ENCODE measurements around the gene RORC.

RORC gene

DNA sequence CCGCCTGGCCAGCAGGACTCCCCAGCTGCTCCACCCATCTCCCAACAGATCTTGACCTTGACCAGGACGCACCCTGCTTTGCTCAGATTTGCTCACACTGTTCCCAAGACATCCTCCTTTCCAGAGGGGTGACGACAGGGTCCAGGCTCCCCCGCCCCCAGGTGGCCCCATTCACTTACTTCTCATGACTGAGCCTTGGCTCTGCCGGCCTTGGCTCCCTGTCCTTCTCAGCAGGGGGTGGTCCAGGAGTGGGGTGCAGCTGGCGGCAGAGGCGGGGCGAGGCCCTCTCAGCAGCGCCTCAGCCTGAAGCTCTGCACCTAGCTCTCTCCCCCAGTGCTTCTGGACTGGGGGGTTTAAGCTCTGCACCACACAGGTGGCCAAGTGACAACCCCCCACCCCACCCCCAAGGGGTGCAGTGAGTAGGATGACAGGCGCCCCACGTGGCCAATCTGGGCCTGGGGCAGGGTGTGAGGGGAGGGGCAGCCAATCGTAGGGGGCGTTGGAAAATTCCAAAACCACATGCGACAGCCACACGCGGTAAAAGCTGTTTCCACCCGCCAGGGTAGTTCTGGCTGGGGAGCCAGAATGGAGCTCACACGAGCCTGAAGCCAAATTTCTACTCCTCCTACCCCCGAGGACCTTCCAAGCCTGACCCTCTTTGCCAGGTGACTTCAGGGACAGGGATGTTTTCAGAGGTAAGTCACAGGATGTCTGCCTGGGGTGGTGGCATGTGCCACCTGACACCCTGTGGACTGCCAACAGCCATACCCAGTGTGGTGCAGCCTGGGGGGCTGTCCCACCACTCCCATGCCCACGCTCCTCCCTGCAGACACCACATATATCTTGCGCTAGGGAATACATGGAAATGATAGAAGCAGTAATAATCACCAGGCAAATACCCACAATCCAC is 5.6 kb downstream of the RORC start:
- DNase-seq: no peak

DNA sequence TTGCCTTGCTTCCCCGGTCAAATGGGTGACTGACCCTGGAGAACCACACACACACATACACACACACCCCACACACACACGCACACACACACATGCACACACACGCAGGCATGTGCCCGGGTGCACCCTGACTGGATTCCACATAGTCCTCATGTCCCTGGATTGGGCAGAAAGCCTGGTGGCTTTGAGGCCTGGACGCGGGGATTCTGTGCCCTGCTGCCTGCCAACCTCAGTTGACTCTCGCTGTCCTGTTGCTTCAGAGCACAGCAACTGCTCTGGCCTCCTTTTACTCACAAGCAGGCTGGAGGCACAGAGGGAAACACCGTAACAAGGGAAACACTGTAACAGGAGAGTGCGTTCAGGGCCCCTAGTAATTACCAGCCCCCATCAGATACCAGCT is 6.4 kb downstream of the RORC start:
- DNase-seq: no peak

DNA sequence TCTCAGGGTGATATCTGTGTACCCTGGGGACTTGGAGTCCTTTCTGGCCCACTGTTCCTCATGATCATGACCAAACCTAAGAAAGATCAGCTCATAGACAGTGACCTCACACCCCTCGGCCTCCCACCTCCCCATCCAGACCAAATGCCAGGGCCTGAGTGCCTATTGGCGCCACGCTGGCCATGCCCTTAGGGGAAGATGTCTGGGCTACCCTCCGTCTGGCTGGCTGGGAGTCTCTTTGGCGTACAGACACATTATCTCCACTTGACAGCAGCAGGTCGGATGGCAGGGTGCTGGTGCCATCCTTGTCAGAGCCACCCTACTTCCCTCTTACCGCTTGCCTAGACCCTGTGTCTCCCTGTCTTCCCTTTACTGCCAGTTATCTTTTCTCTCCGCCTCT is 8.4 kb downstream of the RORC start:
- DNase-seq: no peak

DNA sequence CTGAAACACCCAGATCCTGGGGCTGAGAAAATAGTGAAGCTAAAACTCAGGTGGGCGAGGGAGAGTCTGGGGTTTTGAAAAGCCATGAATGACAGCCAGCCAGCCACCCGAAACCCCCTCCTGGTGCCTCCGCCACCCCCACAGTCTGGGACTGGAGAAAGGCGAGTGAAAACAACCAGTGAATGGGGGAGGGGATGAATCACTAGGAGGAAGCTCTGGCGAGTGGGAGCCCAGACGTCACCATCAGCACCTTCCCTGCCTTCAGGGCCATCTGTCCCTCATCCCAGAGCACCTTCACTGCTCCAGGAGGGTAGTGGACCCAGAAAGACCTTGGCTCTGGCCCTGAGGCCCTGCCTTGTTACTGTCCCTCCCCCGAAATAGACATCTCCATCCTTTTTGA is 9.2 kb downstream of the RORC start:
- no peak for DNase-seq

DNA sequence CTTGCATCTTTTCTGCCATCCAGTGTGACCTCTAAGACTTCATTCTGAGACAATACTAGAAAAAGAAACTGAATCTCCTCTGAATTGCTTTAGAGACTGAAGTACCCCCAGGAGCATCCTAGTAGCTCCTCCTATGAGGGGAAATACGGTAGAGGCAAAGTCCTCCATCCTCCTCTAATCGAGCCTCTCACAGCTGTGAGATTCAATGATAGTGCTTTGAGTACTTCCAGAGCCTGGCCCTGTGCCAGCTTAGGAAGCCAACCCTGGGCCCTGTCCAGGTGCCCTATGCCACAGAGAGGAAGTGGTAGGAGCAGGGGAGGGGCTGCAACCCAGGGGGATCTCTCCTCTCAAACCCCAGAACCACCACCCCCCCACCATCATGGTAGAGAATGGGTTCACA is 10.7 kb downstream of the RORC start:
- no peak for DNase-seq

DNA sequence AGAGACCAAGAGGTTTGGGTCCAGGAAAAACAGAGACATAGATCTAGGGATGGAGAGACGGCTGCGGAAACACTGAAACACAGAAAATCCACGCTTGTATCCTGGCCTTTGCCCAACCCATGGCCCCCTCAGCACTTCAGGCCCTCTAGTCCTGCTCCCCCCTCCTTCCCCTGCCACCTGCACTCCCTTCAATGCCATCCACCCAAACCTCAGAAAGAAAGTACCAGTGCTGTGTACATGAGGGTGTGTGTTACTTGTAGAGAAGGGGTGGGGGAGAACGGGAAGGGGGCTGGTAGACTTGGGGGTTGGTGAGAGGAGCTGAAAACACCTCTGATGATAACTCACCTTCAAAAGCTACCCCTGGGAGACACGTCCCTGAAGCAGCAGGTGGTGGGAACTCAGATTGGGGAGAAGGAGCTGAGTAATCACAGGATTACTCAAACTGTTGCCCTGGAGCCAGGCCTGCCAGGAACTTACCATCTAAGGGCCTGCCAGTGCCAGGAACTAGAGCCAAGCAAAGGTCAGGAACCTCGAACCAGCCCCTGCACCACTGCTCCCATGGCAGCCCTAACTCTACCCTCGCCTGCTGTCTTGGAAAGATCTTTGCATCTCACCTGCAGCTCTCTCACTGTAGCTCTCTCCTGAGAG is 11.5 kb downstream of the RORC start:
- DNase-seq: no peak

DNA sequence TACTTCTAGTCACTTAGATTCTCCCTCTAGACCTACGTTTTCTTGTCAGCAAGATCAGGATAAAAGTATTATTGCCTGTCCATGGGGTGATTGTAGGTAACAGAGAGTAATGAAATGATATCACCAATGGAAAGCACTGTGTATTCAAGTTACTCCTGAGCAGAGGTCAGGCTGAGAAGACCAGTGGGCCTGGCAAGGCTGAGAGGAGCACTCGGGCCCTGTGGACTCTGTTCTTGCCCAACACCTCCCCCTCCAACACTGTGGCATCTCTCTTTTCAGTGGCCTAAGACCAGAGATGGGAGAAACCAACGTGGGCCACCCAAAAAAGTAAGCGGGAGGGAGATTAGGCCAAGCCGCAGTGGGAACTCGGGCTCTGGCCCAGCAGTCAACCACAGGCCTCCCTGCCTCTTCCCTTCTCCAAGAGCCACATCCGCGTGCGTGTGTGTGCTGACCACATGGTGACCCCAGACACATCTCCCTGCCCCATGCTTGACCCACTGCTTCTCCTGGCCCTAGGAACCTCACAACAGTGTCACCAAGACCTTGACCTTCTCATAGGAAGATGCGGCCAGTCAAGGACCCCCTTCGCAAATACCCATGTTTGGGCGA is 12.3 kb downstream of the RORC start:
- DNase-seq: no peak

DNA sequence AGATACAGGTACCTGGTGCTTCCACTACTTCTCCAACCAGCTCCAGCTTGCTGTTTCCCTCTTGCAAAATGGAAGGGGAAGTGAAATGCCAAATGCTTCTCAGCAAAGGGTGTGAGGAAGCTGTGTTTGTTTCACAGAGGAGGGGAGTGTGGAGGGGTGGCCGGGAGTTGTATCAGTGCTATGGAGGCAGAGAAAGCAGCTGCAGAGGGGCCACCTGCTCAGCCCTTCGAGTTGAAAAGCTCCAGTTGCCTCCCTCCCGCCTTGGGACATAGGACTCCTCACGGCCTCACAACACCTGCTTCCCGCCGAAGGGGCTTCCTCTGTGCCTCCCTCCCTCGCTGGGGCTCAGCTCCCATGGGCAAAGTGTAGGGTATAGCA is 14.3 kb downstream of the RORC start:
- no peak for DNase-seq

DNA sequence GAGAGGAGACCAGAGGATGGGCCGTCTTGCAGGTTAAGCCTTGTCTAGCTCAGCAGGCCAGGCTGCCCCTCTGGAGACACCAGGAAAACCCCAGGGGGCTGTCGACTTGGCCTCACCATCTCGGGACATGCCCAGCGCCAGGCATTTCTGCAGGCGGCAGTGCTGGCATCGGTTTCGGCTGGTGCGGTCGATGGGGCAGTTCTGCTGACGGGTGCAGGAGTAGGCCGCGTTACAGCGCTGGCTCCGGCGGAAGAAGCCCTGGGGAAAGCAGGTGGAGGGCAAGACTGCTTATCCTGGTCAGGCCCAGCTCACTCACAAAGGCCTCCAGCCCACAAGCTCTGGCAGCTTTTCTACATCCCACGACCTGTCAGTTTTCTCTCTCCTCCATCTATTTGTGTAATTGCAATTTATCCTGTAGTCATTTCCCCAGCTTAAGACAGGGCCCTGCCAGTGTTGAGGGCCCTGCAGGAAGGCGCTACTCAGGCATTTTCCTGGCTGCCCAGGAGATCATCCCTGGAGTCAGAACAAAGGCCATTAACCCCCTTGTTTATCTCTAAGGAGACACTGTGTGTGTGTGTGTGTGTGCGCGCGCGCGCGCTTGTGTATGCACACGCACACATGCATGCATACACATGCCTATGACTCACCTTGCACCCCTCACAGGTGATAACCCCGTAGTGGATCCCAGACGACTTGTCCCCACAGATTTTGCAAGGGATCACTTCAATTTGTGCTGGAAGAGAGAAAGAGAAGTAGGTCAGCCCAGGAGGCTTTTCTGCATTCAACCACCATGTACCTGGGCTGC is 14.9 kb downstream of the RORC start:
- no peak for DNase-seq

DNA sequence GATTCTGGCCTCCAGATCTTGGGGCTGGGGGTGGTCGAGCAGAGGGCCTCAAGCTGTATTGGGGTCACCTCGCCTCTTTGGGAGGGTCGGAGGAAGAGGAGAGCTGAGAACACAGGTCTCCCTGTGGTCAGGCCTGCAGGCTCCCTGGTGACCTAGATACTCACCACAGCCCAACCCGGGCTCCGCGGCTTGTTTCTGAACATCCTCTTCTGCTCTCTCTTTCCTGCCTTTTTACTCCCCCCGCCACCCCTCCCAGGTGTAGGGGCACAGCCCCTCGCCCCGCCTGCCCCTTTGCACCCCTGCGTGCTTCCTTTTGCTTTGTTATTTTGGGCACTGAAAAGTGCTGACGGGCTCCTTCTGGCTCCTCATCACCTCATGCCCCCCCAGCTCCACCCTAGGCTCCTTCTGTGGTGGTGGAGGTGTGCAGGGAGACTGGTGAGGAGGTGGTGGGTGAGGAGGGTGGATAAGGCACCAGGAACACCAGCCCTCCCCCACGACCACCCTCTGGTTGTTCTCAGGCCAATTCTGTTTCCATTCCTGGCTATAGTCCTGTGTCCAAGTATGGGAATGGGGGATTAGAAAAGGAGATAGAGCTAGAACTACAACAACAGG is 15.8 kb downstream of the RORC start:
- no peak for DNase-seq

DNA sequence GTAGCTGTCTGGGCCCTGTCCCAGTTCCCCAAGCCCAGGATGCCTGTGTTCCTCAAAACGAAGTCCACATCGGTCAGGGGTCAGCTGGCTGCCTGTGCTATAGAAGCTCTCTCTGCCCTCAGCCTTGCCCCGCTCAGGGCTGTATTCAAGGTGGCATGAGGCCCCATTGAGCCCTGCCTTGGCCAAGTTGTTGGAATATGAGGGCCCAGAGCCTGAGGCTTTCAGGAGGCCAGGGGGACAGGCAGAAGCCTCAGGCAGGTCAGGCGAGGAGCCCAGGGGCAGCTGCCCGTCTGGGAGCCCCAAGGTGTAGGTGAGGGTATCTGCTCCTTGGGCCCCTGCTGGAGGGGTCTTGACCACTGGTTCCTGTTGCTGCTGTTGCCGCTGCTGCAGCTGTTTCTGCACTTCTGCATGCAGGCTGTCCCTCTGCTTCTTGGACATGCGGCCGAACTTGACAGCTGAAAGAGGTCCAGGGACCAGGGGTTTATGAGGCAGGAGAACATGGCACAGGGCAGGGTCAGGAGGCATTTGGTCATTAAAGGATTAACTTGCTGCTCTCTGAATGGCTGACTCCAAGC is 16.5 kb downstream of the RORC start:
- no peak for DNase-seq

DNA sequence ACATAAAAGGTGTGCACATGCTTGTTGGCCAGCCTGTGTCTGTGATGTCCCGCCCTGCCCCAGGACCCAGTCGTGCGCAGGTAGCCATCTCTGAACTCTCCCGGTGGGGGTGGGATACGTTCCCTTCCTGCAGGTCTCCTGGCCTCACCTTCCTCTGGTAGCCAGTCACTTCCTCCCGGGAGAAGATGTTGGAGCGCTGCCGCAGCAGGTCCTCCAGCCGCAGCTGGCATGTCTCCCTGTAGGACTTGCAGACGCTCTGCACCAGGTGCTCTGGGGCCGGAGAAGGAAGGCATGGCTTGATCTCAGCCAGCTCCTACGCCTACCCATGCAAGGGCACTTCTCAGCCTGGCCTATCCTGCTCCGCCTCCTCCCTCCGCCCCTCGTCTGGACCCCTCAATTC is 17.2 kb downstream of the RORC start:
- no peak for DNase-seq

DNA sequence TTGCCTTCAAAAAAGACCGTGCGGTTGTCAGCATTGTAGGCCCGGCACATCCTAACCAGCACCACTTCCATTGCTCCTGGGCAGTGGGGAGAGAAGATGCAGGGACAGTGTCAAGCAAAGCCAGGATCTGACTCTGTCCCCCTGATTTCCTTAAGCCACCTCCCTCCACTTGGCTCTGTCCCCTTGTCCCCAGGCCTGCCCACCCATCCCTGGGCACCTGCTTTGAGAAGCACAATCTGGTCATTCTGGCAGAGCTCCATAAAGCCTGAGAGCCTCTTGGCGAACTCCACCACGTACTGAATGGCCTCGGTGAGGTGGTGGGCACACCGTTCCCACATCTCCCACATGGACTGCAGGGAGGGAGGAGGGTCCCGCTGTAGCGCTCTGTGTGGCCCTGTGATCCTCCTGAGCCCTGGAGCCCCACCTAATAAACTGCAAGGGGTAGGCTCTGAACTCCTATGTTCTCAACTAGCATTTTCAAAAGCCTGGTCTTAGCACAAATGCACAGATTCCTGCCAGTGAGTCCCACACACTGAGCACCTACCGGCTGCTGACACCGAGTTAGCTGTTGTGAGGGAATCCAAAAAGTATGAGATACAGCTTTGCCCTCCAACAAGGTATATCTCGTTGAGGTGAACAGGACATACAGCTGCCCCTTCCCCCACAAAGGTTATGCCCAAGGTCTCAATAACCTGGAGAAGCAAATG is 18.2 kb downstream of the RORC start:
- DNase-seq: no peak

DNA sequence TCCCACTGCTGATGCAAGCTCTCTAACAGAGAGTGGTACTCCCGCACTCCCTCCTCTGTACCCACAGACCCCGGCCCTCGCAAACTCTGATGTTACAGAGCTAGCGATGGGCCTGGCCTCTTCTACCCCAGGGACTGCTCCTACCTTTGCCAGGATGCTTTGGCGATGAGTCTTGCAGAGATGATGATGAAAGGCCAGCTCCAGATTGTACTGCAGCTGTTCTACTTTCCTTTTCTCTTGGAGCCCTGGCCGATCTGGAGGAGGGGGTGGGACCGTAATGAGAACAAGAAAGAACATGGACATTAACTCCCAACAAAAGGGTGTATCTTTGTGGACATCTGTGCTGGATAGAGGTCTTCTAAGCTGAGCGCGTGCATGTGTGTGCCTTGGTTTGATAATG is 20.4 kb downstream of the RORC start:
- DNase-seq: no peak

DNA sequence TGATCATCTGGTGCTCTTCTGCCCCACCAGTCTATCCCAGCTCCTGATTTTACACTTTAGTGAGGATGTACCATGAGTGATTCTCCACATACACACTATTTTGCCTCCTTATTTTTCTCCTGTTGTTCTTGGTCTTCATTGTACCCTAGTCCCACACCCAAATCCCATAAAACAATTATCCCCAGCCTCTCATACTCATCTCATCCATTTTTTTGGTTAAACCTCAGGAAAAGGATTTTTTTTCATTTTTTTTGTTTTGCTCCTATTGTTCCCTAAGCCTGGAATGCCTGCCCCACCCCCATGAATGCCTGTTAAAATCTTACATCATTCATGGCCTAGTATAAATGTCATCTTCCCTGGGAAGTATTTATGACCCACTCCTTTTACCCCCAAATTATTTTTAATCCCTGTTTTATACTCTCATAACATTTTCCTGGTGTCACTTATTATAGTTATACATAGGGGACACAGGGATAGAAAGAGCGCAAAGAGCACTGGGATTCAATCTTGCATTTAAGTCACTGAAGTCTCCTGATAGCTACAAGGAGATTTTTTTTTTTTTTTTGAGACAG is 21.5 kb downstream of the RORC start:
- no peak for DNase-seq

DNA sequence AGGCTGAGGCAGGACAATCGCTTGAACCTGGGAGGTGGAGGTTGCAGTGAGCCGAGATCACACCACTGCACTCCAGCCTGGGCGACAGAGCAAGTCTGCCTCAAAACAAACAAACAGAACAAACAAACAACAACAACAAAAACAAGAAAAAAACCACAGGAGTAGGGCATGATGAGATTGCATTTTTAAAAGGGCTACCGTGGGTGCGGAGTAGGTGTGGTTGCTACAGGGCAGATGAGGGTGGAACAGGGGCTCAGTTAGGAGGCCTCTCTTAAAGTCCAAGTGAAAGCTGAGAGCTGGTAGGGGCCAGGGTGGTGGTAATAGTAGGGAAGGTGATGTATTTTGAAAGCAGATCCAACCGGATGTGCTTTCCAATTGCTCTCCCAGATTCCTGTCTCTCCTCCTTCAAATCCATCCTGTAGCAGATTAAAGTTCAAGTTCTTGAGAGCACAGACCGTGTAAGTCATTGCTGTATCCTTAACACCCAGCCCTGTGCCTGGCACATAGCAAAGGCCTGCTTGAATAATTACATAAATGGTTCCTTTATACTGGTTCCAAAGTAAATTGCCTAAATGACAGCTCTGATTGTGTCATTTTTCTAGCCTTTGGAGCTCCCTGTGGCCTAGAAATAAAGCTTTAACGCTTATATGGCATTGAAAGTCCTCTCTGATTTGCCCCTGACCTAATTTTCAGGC is 22.2 kb downstream of the RORC start:
- DNase-seq: no peak

DNA sequence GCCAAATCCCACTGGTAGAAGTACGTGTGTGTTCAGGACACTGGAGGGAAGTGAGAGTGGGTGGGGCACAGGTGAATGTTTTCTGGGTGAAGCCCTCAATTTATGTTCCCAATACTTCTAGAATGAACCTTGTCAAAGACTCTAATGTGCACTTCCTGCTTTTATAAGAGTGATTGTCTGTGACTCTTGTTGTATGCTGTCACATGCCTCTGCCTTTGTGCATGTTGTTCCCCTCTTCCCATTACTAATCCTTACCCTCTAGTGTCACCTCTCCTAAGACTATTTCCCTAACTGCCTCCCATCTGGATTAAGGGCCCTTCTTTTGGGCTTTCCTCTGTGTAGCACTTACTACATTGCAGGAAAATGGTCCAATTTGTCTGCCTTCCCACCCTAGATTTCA is 23.8 kb downstream of the RORC start:
- DNase-seq: no peak

DNA sequence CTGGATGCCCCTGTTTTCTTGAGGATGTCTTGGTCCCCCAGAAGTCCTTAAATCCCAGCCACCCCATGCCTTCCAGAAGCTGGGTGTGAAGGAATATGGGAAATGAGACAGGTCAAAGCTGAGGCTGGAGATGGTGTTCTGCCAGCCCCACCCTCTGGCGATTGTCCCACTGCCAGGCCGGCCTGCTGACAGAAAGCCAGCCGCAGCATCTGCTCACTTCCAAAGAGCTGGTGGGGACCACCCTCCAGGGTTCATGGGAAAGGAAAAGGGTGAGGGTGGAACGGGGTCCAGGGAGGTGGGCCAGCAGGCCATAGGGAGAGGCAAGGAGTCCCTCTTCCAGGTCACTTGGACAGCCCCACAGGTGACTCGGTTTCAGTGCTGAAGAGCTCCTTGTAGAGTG is 24.5 kb downstream of the RORC start:
- no peak for DNase-seq

DNA sequence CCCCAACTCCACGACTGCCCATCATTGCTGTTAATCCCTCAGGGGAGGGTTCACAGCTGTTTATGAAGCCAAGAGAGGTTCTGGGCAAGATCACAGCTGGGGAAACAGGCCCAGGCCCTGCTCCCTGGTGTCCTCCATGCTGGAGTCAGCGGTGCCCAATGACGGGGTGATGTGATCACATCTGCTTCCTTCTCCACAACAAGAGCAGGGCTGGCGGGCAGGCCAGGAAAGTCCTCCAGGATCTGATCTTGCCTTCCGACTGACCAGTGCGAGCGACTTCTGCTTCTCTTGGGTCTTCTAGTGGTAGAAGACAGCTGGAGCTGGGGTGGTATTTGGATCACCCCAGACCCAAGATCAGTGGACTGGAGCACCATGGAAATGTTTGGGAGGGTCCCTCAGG is 25.4 kb downstream of the RORC start:
- DNase-seq: no peak

DNA sequence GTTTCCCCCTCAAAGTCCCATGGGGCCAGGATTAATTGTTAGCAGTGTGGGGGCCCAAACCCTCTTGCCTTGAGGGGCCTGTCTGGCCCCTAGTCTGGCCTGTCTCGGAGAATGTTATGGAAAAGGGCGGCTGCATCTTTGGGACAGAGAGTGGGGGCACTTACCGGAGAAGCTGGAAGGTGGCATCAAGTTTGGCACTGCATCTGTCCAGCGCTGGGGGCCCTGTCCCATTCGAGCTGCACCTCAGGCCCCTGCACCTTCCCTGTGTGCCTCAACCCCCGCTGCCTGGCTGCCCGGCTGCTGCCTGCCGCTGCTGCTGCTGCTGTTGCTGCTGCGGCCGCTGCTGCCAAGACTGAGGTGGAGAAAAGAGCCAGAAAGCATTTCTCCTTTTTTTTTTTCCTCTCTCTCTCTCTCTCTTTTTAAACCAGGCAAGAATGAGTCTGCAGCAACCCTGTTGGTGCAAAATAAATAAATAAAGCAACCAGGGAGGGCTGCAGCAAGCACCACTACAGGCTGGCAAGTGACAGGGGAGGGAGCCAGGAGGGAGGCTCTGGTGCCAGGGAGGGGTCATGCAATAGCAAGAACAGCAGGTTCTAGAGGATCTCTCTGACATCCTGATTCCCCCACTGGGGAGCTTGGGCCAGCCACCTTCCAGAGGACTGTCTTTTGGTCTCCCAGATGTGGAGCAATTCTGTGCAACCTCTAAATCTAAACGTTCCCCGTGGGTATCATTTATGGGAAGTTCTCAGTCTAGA is 26.4 kb downstream of the RORC start, which contains the start of gene LINGO4:
Gene LINGO4 (minus strand): TSS at position 354 of the 755 bp plus-strand sequence. CDS start 2,715 bp downstream, outside the sequence.
- DNase-seq: no peak

All from activated CD4-positive, CD25-positive, alpha-beta regulatory T cell treated with anti-CD3 and anti-CD28 coated beads, Interleukin-2, amount 50 U/mL, for 72 hours (primary cell).